Lower leg skin (tissue), 3 donors: ENCODE data around the gene CREBRF.

Experiments used
- CTCF ChIP-seq, 3 donors: fragments of 450-650 bp; IDR thresholded peaks; one replicate each; pipeline ENCODE4 v1.5.1; 2016; ENCODE audit warnings: antibody characterized with exemption in 3 of 3, mild to moderate bottlenecking in 3 of 3, moderate library complexity in 2 of 3
- POLR2A ChIP-seq, 2 donors: fragments of 450-650 bp; IDR thresholded peaks; one replicate each; pipeline ENCODE4 v1.6.1; 2016 to 2017; ENCODE audit warnings: antibody characterized with exemption in 2 of 2, mild to moderate bottlenecking in 1 of 2, moderate library complexity in 1 of 2

DNA sequence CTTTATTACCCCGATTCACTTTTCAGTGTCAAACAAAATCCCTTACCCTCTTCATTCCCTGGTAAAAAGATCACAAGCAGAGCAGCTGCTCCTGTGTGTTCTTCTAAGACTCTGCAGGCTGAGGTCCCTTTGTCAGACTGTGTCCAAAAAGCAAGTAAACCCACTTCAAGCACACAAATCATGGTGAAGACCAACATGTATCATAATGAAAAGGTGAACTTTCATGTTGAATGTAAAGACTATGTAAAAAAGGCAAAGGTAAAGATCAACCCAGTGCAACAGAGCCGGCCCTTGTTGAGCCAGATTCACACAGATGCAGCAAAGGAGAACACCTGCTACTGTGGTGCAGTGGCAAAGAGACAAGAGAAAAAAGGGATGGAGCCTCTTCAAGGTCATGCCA lies 34.5 kb downstream of the CREBRF start:
- TF ChIP-seq CTCF (IDR thresholded peaks at IDR 0.05) (no peak), POLR2A (IDR thresholded peaks at IDR 0.05) (no peak)
